HCT116 (cell line): ENCODE data around the gene ITGAE. TPM values are rescaled to one million over a fixed set of nuclear protein-coding genes. Genes with fewer than 3 reads are reported as not detected.

ENCODE experiments used
- ATAC-seq: fragments of 200-7000 bp; cut with Tn5 transposase; 2 replicates; pipeline ENCODE4 v1.9.1; 2020; ENCODE audit warnings: mild to moderate bottlenecking, moderate library complexity
- BruUV-seq: library from RNA; stranded (reverse); fragments of 400-500 nt; replicated peaks from 2 replicates; lab custom pipeline; 2021; lab: Mats Ljungman, UMichigan
- CTCF ChIA-PET: fragments of 300-600 bp; sonication (Branson Sonifier 250); formaldehyde crosslinking; loops from one replicate; lab custom pipeline; 2021; ENCODE audit warnings: antibody characterized with exemption; lab: Charles Lee
- POLR2A ChIA-PET: fragments of 300-600, 350-600 bp; sonication (Branson Sonifier 250); formaldehyde crosslinking; loops from one replicate; lab custom pipeline; 2021; ENCODE audit warnings: antibody characterized with exemption; lab: Charles Lee
- RAD21 ChIA-PET, 2 experiments: fragments of 300-600 bp; sonication (Branson Sonifier 250); formaldehyde crosslinking; loops; one replicate each; lab custom pipeline; 2023; ENCODE audit warnings: low total read pairs in 2 of 2; ENCODE audit not compliant: uncharacterized antibody in 2 of 2, unreplicated experiment in 2 of 2, low non-redundant PET in 1 of 2; lab: Charles Lee
- DNase-seq: peaks from one replicate; pipeline ENCODE4 v3.0.0-alpha.2; 2010; ENCODE audit warnings: low read depth, low spot score
- H2AFZ ChIP-seq: fragments of 200-600 bp; shearing (Covaris generic), sonication (generic); 2 replicates; pipeline ENCODE4 v1.6.1; 2017; ENCODE audit warnings: low read depth, mixed run types, mixed read lengths, antibody characterized with exemption, low read length; ENCODE audit not compliant: poor library complexity, severe bottlenecking
- H3K27ac ChIP-seq: 2 replicates; pipeline ENCODE4 v1.5.1; 2012; ENCODE audit warnings: low read depth, low read length
- H3K27me3 ChIP-seq: fragments of 200-600 bp; sonication (generic); 2 replicates; pipeline ENCODE4 v1.6.1; 2016; ENCODE audit warnings: mixed run types, low read length, mixed read lengths; ENCODE audit not compliant: insufficient read depth
- H3K36me3 ChIP-seq, 2 experiments: fragments of 200-500 bp in 1 of 2; fragments of 200-600 bp in 1 of 2; sonication (Bioruptor generic) in 1 of 2; sonication (generic) in 1 of 2; 2 replicates each; pipeline versions ENCODE4 v1.5.1 to v1.6.1; 2014 to 2016; ENCODE audit warnings: low read length in 2 of 2, inconsistent platforms in 1 of 2, mixed read lengths in 1 of 2, mixed run types in 1 of 2; ENCODE audit not compliant: insufficient read depth in 2 of 2, control insufficient read depth in 1 of 2
- H3K4me1 ChIP-seq, 2 experiments: fragments of 200-600 bp in 1 of 2; sonication (generic) in 1 of 2; 2 replicates each; pipeline versions ENCODE4 v1.5.1 to v1.6.1; 2012 to 2017; ENCODE audit warnings: low read length in 2 of 2, inconsistent platforms in 1 of 2, mild to moderate bottlenecking in 1 of 2, mixed read lengths in 1 of 2, mixed run types in 1 of 2, moderate library complexity in 1 of 2; ENCODE audit not compliant: insufficient read depth in 2 of 2, control insufficient read depth in 1 of 2
- H3K4me2 ChIP-seq: fragments of 200-600 bp; sonication (generic); 2 replicates; pipeline ENCODE4 v1.6.1; 2017; ENCODE audit warnings: mixed run types, low read length, mixed read lengths
- H3K4me3 ChIP-seq, 2 experiments: fragments of 200-600 bp in 1 of 2; sonication (generic) in 1 of 2; replicated peaks in 1 of 2; 2 replicates each; pipeline ENCODE4 v1.5.1; 2011 to 2016; ENCODE audit warnings: low read length in 2 of 2, control low read depth in 1 of 2, low read depth in 1 of 2, mild to moderate bottlenecking in 1 of 2, mixed read lengths in 1 of 2, mixed run types in 1 of 2
- H3K79me2 ChIP-seq: fragments of 200-600 bp; sonication (generic); 2 replicates; pipeline ENCODE4 v1.6.1; 2017; ENCODE audit warnings: mild to moderate bottlenecking, mixed run types, low read length, moderate library complexity, mixed read lengths; ENCODE audit not compliant: insufficient read depth
- H3K9ac ChIP-seq: fragments of 200-600 bp; sonication (generic); 2 replicates; pipeline ENCODE4 v1.6.1; 2016; ENCODE audit warnings: low read length, mixed read lengths
- H3K9me2 ChIP-seq: fragments of 200-600 bp; sonication (generic), shearing (Covaris generic); 2 replicates; pipeline ENCODE4 v1.6.1; 2017; ENCODE audit warnings: mixed run types, mild to moderate bottlenecking, moderate library complexity; ENCODE audit not compliant: insufficient read depth
- H3K9me3 ChIP-seq, 2 experiments: fragments of 200-500 bp in 1 of 2; fragments of 200-600 bp in 1 of 2; sonication (Bioruptor generic) in 1 of 2; sonication (generic) in 1 of 2; 2 replicates each; pipeline ENCODE4 v1.6.1; 2014 to 2017; ENCODE audit warnings: low read length in 2 of 2, mixed read lengths in 2 of 2, inconsistent platforms in 1 of 2, low read depth in 1 of 2, mild to moderate bottlenecking in 1 of 2, mixed run types in 1 of 2, moderate library complexity in 1 of 2; ENCODE audit not compliant: control insufficient read depth in 1 of 2, insufficient read depth in 1 of 2
- H4K20me1 ChIP-seq: fragments of 200-600 bp; sonication (generic), shearing (Covaris generic); 2 replicates; pipeline ENCODE4 v1.6.1; 2017; ENCODE audit warnings: mixed run types, mild to moderate bottlenecking, moderate library complexity; ENCODE audit not compliant: insufficient read depth
- CBX3 ChIP-seq: IDR thresholded peaks from 2 replicates; pipeline ENCODE4 v1.6.1; 2012; ENCODE audit warnings: low read depth
- CEBPB ChIP-seq: IDR thresholded peaks from 2 replicates; pipeline ENCODE4 v1.6.1; 2012; ENCODE audit warnings: low read depth
- CTCF ChIP-seq, 3 experiments: fragments of 200-600 bp in 1 of 3; sonication (generic) in 1 of 3; IDR thresholded peaks in 2 of 3; conservative IDR thresholded peaks in 1 of 3; 2 replicates each; pipeline ENCODE4 v1.5.1; 2012 to 2017; ENCODE audit warnings: low read depth in 2 of 3, low read length in 2 of 3, antibody characterized with exemption in 1 of 3, borderline replicate concordance in 1 of 3, control low read depth in 1 of 3, mild to moderate bottlenecking in 1 of 3, mixed read lengths in 1 of 3, mixed run types in 1 of 3, moderate library complexity in 1 of 3; ENCODE audit not compliant: insufficient read depth in 1 of 3
- EGR1 ChIP-seq: IDR thresholded peaks from 2 replicates; pipeline ENCODE4 v1.6.1; 2012; ENCODE audit warnings: low read depth
- EZH2 ChIP-seq: fragments of 200-600 bp; sonication (generic); IDR thresholded peaks from 2 replicates; pipeline ENCODE4 v1.6.1; 2017; ENCODE audit warnings: antibody characterized with exemption, mixed run types
- FOSL1 ChIP-seq: IDR thresholded peaks from 2 replicates; pipeline ENCODE4 v1.6.1; 2012; ENCODE audit warnings: low read depth
- MAX ChIP-seq: IDR thresholded peaks from 2 replicates; pipeline ENCODE4 v1.6.1; 2012
- RAD21 ChIP-seq: IDR thresholded peaks from 2 replicates; pipeline ENCODE4 v1.6.1; 2012; ENCODE audit warnings: low read depth, mild to moderate bottlenecking
- REST ChIP-seq: IDR thresholded peaks from 2 replicates; pipeline ENCODE4 v1.6.1; 2012; ENCODE audit warnings: low read depth
- SIN3A ChIP-seq: IDR thresholded peaks from 2 replicates; pipeline ENCODE4 v1.6.1; 2012; ENCODE audit warnings: low read depth
- SP1 ChIP-seq: IDR thresholded peaks from 2 replicates; pipeline ENCODE4 v1.6.1; 2012; ENCODE audit warnings: low read depth
- ZBTB33 ChIP-seq: IDR thresholded peaks from 2 replicates; pipeline ENCODE4 v1.6.1; 2011; ENCODE audit warnings: mild to moderate bottlenecking, low read length, moderate library complexity; ENCODE audit not compliant: insufficient replicate concordance; ENCODE audit errors: extremely low read depth
- ZFX ChIP-seq: fragments of 450-650 bp; IDR thresholded peaks from 2 replicates; pipeline ENCODE4 v1.6.1; 2017
- ZNF274 ChIP-seq: fragments of 200-500 bp; sonication (Bioruptor generic); IDR thresholded peaks from 2 replicates; pipeline ENCODE4 v1.6.1; 2014; ENCODE audit warnings: mild to moderate bottlenecking, low read depth, low read length, inconsistent platforms
- intact Hi-C: fragments of 100-400 bp; cut with micrococcal nuclease; formaldehyde crosslinking; loops from 2 replicates; pipeline ENCODE4 v1.10.0; 2022
- total RNA-seq: library from RNA; stranded (reverse); gene quantifications from one replicate; pipeline ENCODE4 v1.2.1, GENCODE V29; 2021; ENCODE audit not compliant: unreplicated experiment

Gene ITGAE
- total RNA-seq, 1 experiment from 2014 or later, result 19.9 TPM

- ChIA-PET RAD21 (no interaction called here), CTCF (interaction anchor here (2.0 kb wide), 1 partner anchor 34 kb away, joined by 12 read pairs; no protein-coding TSS in a partner anchor), POLR2A (no interaction called here)
- H3K9me3 ChIP-seq, result no peaks in the 10 kb centered on the region
- H4K20me1 ChIP-seq, result no peaks in the 10 kb centered on the region
- DNase-seq (no peak), ATAC-seq (no peak)
- BruUV-seq, result no TSS peak
- no peaks in the 10 kb centered on the region for H3K79me2 ChIP-seq
- H3K27ac ChIP-seq, result no peak overlapping the region
- no peaks in the 10 kb centered on the region for H3K9me2 ChIP-seq
- TF ChIP-seq MAX (no peak), SP1 (no peak), EGR1 (no peak), RAD21 (no peak), ZNF274 (no peak), FOSL1 (no peak), REST (no peak), ZFX (no peak), CEBPB (no peak), CBX3 (no peak), SIN3A (no peak), EZH2 (no peak), ZBTB33 (no peak), CTCF (IDR thresholded peaks at IDR 0.05 in 2 of 3, conservative IDR thresholded peaks at IDR 0.05 in 1 of 3; ENCODE audit: borderline replicate concordance in 1 of 3, insufficient read depth in 1 of 3, low read depth in 2 of 3, low read length in 2 of 3) (no peak)
- no peak overlapping the region for H3K4me2 ChIP-seq
- intact Hi-C loops, result no loop called here
- H3K4me1 ChIP-seq, result peaks cover 0 to 18% of the 10 kb centered on the region in 2 experiments; a peak in 2 of 4 replicates
- H3K4me3 ChIP-seq, result no peak overlapping the region
- H2AFZ ChIP-seq, result no peak overlapping the region
- H3K27me3 ChIP-seq, result no peaks in the 10 kb centered on the region
- no peak overlapping the region for H3K9ac ChIP-seq
- H3K36me3 ChIP-seq, result no peaks in the 10 kb centered on the region
Measured at GRCh38 chr17:3771140-3771539, 29.8 kb downstream of the ITGAE start.
